ENCODE measurements around the gene GRAMD1B. TPM values are rescaled to one million over a fixed set of nuclear protein-coding genes. Genes with fewer than 3 reads are reported as not detected.
A peak's percentile ranks its signal among the peaks of the same experiment; 100 is the strongest.

GRAMD1B gene
- total and polyA plus RNA-seq, 12 donors, result 7.3 to 41.0 (median 21.0) TPM

- no peak for TF ChIP-seq CTCF (IDR thresholded peaks at IDR 0.05)
- H3K27me3 ChIP-seq, result no peaks in the 10 kb centered on the region
- intact Hi-C loops (cut with DNase I), result no loop called here
- H3K4me3 ChIP-seq, result no peak overlapping the region
- WGBS, 2 donors, result 52 to 72% methylated on average over 16 of the region's 16 CpGs
- H3K36me3 ChIP-seq, result no peaks in the 10 kb centered on the region
- ATAC-seq (peak; percentile 35 to 89 (median 83)), DNase-seq (peak in 1 of 2 donors; percentile 54)
- peak overlapping the region in 8 of 10 donors; percentile 35 to 75 (median 55) for H3K27ac ChIP-seq
- H3K4me1 ChIP-seq, result peaks cover 0 to 34% (median 19%) of the 10 kb centered on the region in 9 donors
- H3K9me3 ChIP-seq, result no peaks in the 10 kb centered on the region
These were observed 114.7 kb downstream of the GRAMD1B start for GRCh38 chr11:123544631-123545375.

- DNase-seq (no peak), ATAC-seq (peak in 5 of 8 donors; percentile 10 to 53 (median 37))
- no peaks in the 10 kb centered on the region for H3K36me3 ChIP-seq
- H3K9me3 ChIP-seq, result no peaks in the 10 kb centered on the region
- 60 to 69% methylated on average over 4 of the region's 4 CpGs for WGBS, 2 donors
- no peak for TF ChIP-seq CTCF (IDR thresholded peaks at IDR 0.05)
- H3K4me1 ChIP-seq, result peaks cover 0 to 34% (median 19%) of the 10 kb centered on the region in 9 donors
- H3K27ac ChIP-seq, result peak overlapping the region in 4 of 10 donors; percentile 8 to 74 (median 34)
- intact Hi-C loops (cut with DNase I), result no loop called here
- H3K27me3 ChIP-seq, result no peaks in the 10 kb centered on the region
- no peak overlapping the region for H3K4me3 ChIP-seq
These were observed 115.7 kb downstream of the GRAMD1B start for GRCh38 chr11:123545726-123546270.

- no peaks in the 10 kb centered on the region for H3K9me3 ChIP-seq
- ATAC-seq (no peak), DNase-seq (no peak)
- H3K36me3 ChIP-seq, result no peaks in the 10 kb centered on the region
- intact Hi-C loops (cut with DNase I), result no loop called here
- no peak for TF ChIP-seq CTCF (IDR thresholded peaks at IDR 0.05)
- H3K4me3 ChIP-seq, result no peak overlapping the region
- H3K27ac ChIP-seq, result no peak overlapping the region
- no peaks in the 10 kb centered on the region for H3K27me3 ChIP-seq
- peaks cover 0 to 34% (median 19%) of the 10 kb centered on the region in 9 donors for H3K4me1 ChIP-seq
- 81 to 82% methylated on average over 2 of the region's 2 CpGs for WGBS, 2 donors
These were observed 116.4 kb downstream of the GRAMD1B start for GRCh38 chr11:123546515-123546914.

GRCh38 chr11:123547180-123547579 is 117.1 kb downstream of the GRAMD1B start:
- TF ChIP-seq CTCF (IDR thresholded peaks at IDR 0.05), result no peak
- Histone ChIP-seq H3K27me3 (no peaks in the 10 kb centered on the region), H3K27ac (no peak overlapping the region), H3K4me3 (no peak overlapping the region), H3K9me3 (no peaks in the 10 kb centered on the region), H3K36me3 (no peaks in the 10 kb centered on the region), H3K4me1 (peaks cover 0 to 34% (median 19%) of the 10 kb centered on the region in 9 donors)
- ATAC-seq (no peak), DNase-seq (no peak)
- intact Hi-C loops (cut with DNase I), result no loop called here

Measured in heart right ventricle (tissue), 16 donors.